Measurements from ENCODE around the gene ATOSA.

Gene ATOSA

DNA sequence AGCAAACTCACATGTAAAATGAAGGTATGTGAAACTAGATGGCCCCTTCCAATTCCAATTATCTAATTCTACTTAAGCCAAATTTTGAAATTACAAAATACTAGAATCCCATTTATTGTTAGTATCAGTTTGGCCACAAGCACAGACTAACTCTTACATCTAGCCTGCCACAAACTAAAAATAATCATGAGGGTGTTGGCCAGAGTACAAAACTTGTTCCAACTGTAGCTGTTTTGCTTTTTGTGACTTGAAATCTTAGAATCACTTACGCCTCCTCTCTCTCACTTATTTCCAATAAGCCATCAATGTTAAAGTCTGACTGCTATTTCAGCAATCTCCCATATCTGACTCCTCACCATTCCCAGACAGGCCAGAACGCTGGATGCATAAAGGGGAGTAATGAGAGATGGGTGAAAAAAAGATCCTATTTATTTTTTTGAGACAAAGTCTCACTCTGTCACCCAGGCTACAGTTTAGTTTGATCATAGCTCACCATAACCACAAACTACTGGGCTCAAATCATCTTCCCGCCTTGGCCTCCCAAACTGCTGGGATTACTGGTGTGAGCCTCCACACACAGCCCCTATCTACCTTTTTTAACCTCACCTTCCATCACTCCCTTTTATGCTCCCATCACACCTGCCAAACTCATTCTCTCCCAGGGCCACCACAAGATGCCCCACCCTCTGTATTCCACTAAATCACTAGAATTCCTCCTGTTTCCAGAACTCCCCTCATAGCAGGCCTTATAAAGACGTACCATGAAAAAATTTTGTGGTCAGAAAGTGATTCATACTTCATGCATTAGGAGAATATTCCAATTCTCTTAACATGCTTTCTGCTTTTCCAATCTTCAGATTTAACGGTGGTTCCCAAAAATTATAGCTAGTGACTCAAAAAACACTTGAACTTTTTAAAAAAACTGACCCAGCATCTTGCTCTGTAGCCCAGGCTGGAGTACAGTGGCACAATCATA, 36.5 kb downstream of the ATOSA start:
- Histone ChIP-seq H3K4me1 (ENCODE audit: control insufficient read depth in 5 of 5, insufficient read depth in 5 of 5, low read length in 5 of 5) (peaks cover 9 to 39% (median 19%) of the 10 kb centered on the region in 5 donors), H3K36me3 (ENCODE audit: control insufficient read depth in 5 of 5, insufficient read depth in 5 of 5, low read length in 5 of 5) (peaks cover 3 to 23% (median 20%) of the 10 kb centered on the region in 5 donors), H3K27me3 (ENCODE audit: control insufficient read depth in 5 of 5, insufficient read depth in 4 of 5, low read length in 5 of 5) (no peaks in the 10 kb centered on the region), H3K4me3 (ENCODE audit: low read depth in 1 of 5, low read length in 5 of 5) (no peak overlapping the region), H3K9ac (ENCODE audit: low read length in 5 of 5) (peak overlapping the region in 1 of 5 donors; percentile 35), H3K9me3 (ENCODE audit: control insufficient read depth in 5 of 5, low read length in 5 of 5) (no peaks in the 10 kb centered on the region), H3K27ac (ENCODE audit: low read depth, low read length) (peak overlapping the region; percentile 81)

DNA sequence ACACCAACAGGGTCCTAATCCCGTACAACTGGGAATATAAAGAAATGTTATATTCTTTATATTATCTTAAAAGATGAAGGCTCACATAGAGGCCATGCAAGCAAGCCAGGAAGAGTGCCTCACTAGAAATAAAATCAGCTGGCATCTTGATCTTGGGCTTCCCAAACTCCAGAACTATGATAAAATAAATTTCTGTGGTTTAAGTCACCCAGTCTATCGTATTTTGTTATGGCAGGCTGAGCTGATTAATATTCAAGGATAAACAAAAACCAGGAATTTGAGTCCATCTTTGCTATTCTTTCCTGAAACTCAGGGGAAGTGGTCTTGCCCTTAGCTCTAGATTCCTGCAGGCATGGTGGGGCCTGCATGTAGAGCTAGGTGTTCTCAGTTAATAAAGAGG, 42.7 kb downstream of the ATOSA start:
- no peaks in the 10 kb centered on the region for H3K9me3 ChIP-seq (ENCODE audit: control insufficient read depth in 5 of 5, low read length in 5 of 5)
- peaks cover 14 to 45% (median 30%) of the 10 kb centered on the region in 5 donors for H3K36me3 ChIP-seq (ENCODE audit: control insufficient read depth in 5 of 5, insufficient read depth in 5 of 5, low read length in 5 of 5)

DNA sequence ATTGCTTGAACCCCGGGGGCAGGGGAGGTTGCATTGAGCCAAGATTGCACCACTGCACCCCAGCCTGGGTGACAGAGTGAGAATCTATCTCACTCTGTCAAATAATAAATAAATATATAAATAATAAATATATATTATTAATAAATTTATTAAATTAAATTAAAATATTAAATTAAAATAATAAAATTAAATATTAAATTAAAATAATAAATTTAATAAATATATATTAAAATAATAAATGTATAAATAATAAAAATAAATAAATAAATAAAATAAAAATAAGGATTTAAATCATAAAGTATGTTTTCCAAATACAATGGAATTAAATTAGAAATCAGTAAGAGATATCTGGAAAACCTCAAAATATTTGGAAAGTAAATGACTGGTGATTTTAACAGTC, 43.3 kb downstream of the ATOSA start:
- Histone ChIP-seq H3K27me3 (ENCODE audit: control insufficient read depth in 5 of 5, insufficient read depth in 4 of 5, low read length in 5 of 5) (no peaks in the 10 kb centered on the region), H3K4me1 (ENCODE audit: control insufficient read depth in 5 of 5, insufficient read depth in 5 of 5, low read length in 5 of 5) (no peaks in the 10 kb centered on the region), H3K9me3 (ENCODE audit: control insufficient read depth in 5 of 5, low read length in 5 of 5) (no peaks in the 10 kb centered on the region), H3K27ac (ENCODE audit: low read depth, low read length) (no peak overlapping the region), H3K4me3 (ENCODE audit: low read depth in 1 of 5, low read length in 5 of 5) (no peak overlapping the region), H3K36me3 (ENCODE audit: control insufficient read depth in 5 of 5, insufficient read depth in 5 of 5, low read length in 5 of 5) (peaks cover 16 to 40% (median 30%) of the 10 kb centered on the region in 5 donors), H3K9ac (ENCODE audit: low read length in 5 of 5) (no peak overlapping the region)

More for the DNA sequence above, 42.7 kb downstream of the ATOSA start:
- H3K4me1 ChIP-seq (ENCODE audit: control insufficient read depth in 5 of 5, insufficient read depth in 5 of 5, low read length in 5 of 5): peaks cover 0 to under 1% (median 0%) of the 10 kb centered on the region in 5 donors
- H3K27me3 ChIP-seq (ENCODE audit: control insufficient read depth in 5 of 5, insufficient read depth in 4 of 5, low read length in 5 of 5): no peaks in the 10 kb centered on the region
- no peak overlapping the region for H3K9ac ChIP-seq (ENCODE audit: low read length in 5 of 5)
- no peak overlapping the region for H3K4me3 ChIP-seq (ENCODE audit: low read depth in 1 of 5, low read length in 5 of 5)
- H3K27ac ChIP-seq (ENCODE audit: low read depth, low read length): no peak overlapping the region
